Ascending aorta (tissue), 2 donors: ENCODE results near the gene RCSD1. TPM values are rescaled to one million over a fixed set of nuclear protein-coding genes. Genes with fewer than 3 reads are reported as not detected.

Experiments used
- DNase-seq, 2 donors: peaks; one replicate each; pipeline ENCODE4 v3.0.0-alpha.2; 2019; ENCODE audit warnings: low spot score in 2 of 2
- H3K27ac ChIP-seq, 2 donors: fragments of 200-600 bp; sonication (generic); one replicate each; pipeline ENCODE4 v1.5.1; 2016 to 2017; ENCODE audit warnings: mild to moderate bottlenecking in 1 of 2
- H3K27me3 ChIP-seq: fragments of 200-600 bp; sonication (generic); one replicate; pipeline ENCODE4 v1.5.1; 2017
- H3K36me3 ChIP-seq, 2 donors: fragments of 200-600 bp; sonication (generic); one replicate each; pipeline ENCODE4 v1.5.1; 2016
- H3K4me1 ChIP-seq, 2 donors: fragments of 200-600 bp; sonication (generic); one replicate each; pipeline ENCODE4 v1.5.1; 2016 to 2017; ENCODE audit warnings: mild to moderate bottlenecking in 1 of 2
- H3K4me3 ChIP-seq, 2 donors: fragments of 200-600 bp; sonication (generic); one replicate each; pipeline ENCODE4 v1.5.1; 2016 to 2017; ENCODE audit warnings: mild to moderate bottlenecking in 1 of 2
- H3K9me3 ChIP-seq, 2 donors: fragments of 200-600 bp; sonication (generic); one replicate each; pipeline ENCODE4 v1.5.1; 2016
- intact Hi-C: fragments of 100-400 bp; cut with DNase I; formaldehyde crosslinking; loops from one replicate; pipeline ENCODE4 v1.15.1; 2023
- total RNA-seq: library from RNA; depleted of rRNA; stranded (reverse); fragments of >200 nt; gene quantifications from one replicate; pipeline ENCODE4 v1.1.0, GENCODE V29; 2016
- TF ChIP-seq, protein P1 (sequence below), 3 experiments: fragments of 200-600 bp in 2 of 3; fragments of 450-650 bp in 1 of 3; sonication (generic) in 2 of 3; IDR thresholded peaks; one replicate each; pipeline ENCODE4 v1.5.1; 2016 to 2019; ENCODE audit warnings: antibody characterized with exemption in 3 of 3, mild to moderate bottlenecking in 1 of 3, moderate library complexity in 1 of 3

The RCSD1 gene
- total RNA-seq, 1 donor from 2014 or later = 36.8 TPM

DNA sequence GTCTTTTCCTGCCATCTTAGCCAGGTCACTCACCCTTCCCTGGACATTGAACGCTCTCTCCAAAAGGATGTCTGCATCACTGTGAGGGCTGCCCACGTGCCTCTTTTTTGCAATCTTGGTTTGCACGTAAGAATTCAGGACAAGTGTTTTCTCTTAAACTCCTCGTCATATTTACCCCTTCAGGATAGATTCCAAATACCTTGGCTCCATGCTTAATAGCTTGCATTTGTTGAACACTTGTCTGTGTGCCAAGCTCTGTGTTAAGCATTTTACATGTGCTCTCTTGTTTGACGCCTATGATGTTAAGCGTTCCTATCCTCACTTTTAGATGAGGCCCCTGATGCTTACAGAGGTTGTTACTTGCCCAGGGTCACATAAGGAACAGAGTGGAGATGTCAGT lies 29.8 kb downstream of the RCSD1 start:
- intact Hi-C loops = no loop called here
- no peak for DNase-seq
- Histone ChIP-seq H3K27ac (no peak overlapping the region), H3K36me3 (no peaks in the 10 kb centered on the region), H3K27me3 (no peaks in the 10 kb centered on the region), H3K9me3 (no peaks in the 10 kb centered on the region), H3K4me1 (peaks cover 11 to 20% of the 10 kb centered on the region in 2 donors), H3K4me3 (no peak overlapping the region)
- TF ChIP-seq, protein P1, sequence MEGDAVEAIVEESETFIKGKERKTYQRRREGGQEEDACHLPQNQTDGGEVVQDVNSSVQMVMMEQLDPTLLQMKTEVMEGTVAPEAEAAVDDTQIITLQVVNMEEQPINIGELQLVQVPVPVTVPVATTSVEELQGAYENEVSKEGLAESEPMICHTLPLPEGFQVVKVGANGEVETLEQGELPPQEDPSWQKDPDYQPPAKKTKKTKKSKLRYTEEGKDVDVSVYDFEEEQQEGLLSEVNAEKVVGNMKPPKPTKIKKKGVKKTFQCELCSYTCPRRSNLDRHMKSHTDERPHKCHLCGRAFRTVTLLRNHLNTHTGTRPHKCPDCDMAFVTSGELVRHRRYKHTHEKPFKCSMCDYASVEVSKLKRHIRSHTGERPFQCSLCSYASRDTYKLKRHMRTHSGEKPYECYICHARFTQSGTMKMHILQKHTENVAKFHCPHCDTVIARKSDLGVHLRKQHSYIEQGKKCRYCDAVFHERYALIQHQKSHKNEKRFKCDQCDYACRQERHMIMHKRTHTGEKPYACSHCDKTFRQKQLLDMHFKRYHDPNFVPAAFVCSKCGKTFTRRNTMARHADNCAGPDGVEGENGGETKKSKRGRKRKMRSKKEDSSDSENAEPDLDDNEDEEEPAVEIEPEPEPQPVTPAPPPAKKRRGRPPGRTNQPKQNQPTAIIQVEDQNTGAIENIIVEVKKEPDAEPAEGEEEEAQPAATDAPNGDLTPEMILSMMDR (IDR thresholded peaks at IDR 0.05) = no peak

DNA sequence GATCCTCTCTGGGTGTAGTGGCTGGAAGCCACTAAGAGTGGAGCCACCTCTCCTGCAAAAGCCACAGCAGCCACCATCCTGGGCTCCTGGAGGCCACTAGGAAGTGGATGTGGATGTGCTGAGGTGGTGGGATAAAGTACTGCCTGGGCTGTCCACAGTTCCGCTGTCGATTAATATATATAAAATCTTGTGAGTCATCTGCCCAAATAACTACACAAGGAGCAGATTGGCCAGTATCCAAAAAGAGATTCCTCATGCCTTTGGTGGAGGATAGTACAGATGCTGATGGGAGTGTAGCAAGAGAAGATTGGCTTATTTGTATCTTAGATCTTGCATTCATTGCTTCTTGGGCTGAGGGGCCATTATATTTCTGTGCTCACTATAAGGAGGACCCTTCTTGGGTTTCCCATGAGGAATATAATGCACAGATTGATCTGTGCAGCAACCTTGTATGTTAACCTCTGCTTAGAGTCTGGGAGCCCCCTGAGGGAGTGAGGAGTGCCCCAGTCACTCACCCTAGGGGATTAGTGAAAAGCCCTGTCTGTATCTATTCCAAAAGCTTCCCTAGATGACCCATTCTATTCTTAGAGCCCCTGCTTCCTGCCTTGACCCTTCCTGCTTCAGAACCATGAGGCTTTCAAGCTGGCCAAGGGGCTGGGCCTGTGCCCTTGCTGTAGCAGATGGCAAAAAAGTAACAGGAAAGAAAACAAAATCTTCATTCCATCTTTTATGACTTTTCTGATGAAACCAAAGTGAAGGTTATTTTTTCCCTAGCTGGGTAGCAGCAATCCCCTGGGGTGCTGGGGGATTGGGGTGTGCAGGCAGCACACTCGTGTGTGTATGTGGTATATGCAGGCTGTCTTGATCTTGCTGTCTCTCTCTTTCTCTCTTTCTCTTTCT lies 31.7 kb downstream of the RCSD1 start:
- Histone ChIP-seq H3K27ac (peak overlapping the region in 1 of 2 donors; percentile 33), H3K36me3 (no peaks in the 10 kb centered on the region), H3K9me3 (no peaks in the 10 kb centered on the region), H3K27me3 (no peaks in the 10 kb centered on the region), H3K4me1 (peaks cover 11 to 20% of the 10 kb centered on the region in 2 donors), H3K4me3 (no peak overlapping the region)
- intact Hi-C loops = no loop called here
- no peak for DNase-seq
- TF ChIP-seq, protein P1 (IDR thresholded peaks at IDR 0.05) = no peak

DNA sequence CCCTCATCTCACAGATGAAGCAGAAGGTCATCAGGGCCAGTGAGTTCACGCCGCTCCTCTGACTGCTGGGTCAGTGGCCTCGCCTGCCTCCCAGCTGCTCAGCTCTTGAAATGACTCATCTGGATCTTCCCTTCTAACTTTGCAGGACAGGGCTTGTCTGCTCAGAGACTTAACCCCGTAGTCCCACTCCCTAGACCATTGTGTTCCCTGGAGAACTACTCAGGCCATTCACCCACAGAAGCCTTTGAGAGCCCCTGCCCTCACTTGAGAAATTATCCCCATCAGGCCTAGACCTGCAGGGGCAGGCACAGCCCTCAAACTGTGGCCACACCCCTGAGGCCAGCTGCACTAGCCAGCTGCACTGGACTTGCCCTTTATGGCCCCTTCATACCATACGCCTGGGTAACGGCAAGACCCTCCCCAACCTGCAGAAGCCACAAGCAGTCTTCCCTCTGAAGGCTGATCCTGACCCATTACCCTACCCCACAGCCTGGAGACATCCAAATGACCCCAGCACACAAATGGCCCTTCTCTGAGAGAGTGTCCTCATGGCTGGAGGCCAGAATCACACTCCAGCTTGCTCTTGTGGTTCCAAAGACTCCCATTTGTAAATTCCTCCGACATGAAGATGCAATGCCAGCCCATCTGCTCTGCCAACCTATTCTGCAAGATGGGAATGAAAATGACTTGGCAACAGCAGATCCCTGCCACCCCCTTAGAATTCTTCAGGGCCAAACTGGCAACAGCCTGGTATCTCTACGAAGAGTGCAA lies 33.2 kb downstream of the RCSD1 start:
- TF ChIP-seq, protein P1 (IDR thresholded peaks at IDR 0.05) = no peak
- Histone ChIP-seq H3K36me3 (no peaks in the 10 kb centered on the region), H3K4me3 (no peak overlapping the region), H3K27ac (no peak overlapping the region), H3K9me3 (no peaks in the 10 kb centered on the region), H3K27me3 (no peaks in the 10 kb centered on the region), H3K4me1 (peaks cover 11 to 20% of the 10 kb centered on the region in 2 donors)
- no peak for DNase-seq
- intact Hi-C loops = no loop called here

DNA sequence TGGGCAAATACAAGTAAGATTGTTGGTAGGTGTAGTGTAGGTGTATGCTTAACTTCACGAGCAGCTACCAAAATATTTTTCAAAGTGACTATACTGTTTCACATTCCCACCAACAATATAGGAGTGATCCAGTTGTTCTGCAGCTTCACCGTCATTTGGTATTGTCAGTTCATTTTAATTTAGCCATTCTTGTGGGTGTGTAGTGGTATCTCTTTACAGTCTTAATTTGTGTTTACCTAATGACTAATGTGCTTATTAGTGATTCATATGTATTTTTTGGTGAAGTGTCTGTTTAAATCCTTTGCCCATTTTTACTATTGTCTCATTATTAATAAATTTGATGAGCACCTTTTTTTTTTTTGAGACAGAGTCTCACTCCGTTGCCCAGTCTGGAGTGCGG lies 35.4 kb downstream of the RCSD1 start:
- H3K27ac ChIP-seq = no peak overlapping the region
- H3K4me3 ChIP-seq = no peak overlapping the region
- no peak for DNase-seq
- no peaks in the 10 kb centered on the region for H3K36me3 ChIP-seq
- H3K27me3 ChIP-seq = no peaks in the 10 kb centered on the region
- no peaks in the 10 kb centered on the region for H3K9me3 ChIP-seq
- TF ChIP-seq, protein P1 (IDR thresholded peaks at IDR 0.05) = no peak
- peaks cover 11 to 14% of the 10 kb centered on the region in 2 donors for H3K4me1 ChIP-seq
- intact Hi-C loops = no loop called here

DNA sequence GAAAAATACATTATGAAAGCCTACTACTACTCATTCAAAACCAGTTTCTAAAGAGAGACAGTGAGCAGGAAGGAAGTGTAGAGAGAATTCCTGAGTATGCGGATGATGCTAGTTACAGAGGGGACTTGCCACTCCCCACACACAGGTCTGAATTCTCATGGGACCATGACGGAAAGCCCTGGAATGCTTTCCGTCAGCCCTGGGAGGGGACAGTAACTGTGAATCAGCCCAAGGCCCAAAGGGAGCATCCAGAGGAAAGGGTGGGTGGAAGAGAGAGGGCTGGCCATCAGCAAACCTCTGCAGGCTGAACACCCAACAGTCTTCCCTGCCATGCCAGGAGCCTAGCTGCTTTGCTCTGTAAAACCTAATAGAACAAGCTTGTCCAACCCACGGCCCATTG lies 36.4 kb downstream of the RCSD1 start:
- DNase-seq = no peak
- H3K27ac ChIP-seq = no peak overlapping the region
- H3K9me3 ChIP-seq = no peaks in the 10 kb centered on the region
- H3K27me3 ChIP-seq = no peaks in the 10 kb centered on the region
- TF ChIP-seq, protein P1 (IDR thresholded peaks at IDR 0.05) = no peak
- H3K36me3 ChIP-seq = no peaks in the 10 kb centered on the region
- H3K4me3 ChIP-seq = no peak overlapping the region
- H3K4me1 ChIP-seq = peaks cover 8 to 11% of the 10 kb centered on the region in 2 donors
- intact Hi-C loops = no loop called here
